A549 (cell line): ENCODE results near the gene SHISAL1.
A peak's percentile ranks its signal among the peaks of the same experiment; 100 is the strongest.

Source experiments
- CHD4 ChIP-seq: fragments of 200-600 bp; sonication (generic); IDR thresholded peaks from 2 replicates; pipeline ENCODE4 v1.6.1; 2016; ENCODE audit warnings: antibody characterized with exemption, mild to moderate bottlenecking, borderline replicate concordance
- EP300 ChIP-seq, 2 experiments: fragments of >200 bp; sonication (Bioruptor Twin); formaldehyde crosslinking; IDR thresholded peaks; 2 replicates in 1 of 2; 3 replicates in 1 of 2; pipeline ENCODE4 v1.6.1; 2016 to 2017
- MAFK ChIP-seq: fragments of 450-650 bp; IDR thresholded peaks from 2 replicates; pipeline ENCODE4 v1.6.1; 2014; ENCODE audit not compliant: partially characterized antibody
- POLR2A ChIP-seq: IDR thresholded peaks from 2 replicates; pipeline ENCODE4 v1.6.1; 2012; ENCODE audit warnings: mild to moderate bottlenecking, low read length
- SREBF2 ChIP-seq: fragments of 450-650 bp; IDR thresholded peaks from 2 replicates; pipeline ENCODE4 v1.6.1; 2014; ENCODE audit warnings: mild to moderate bottlenecking, moderate library complexity
- TF ChIP-seq, protein P1 (sequence below): fragments of >200 bp; sonication (Bioruptor Twin); formaldehyde crosslinking; IDR thresholded peaks from 3 replicates; pipeline ENCODE4 v1.5.1; 2016

DNA sequence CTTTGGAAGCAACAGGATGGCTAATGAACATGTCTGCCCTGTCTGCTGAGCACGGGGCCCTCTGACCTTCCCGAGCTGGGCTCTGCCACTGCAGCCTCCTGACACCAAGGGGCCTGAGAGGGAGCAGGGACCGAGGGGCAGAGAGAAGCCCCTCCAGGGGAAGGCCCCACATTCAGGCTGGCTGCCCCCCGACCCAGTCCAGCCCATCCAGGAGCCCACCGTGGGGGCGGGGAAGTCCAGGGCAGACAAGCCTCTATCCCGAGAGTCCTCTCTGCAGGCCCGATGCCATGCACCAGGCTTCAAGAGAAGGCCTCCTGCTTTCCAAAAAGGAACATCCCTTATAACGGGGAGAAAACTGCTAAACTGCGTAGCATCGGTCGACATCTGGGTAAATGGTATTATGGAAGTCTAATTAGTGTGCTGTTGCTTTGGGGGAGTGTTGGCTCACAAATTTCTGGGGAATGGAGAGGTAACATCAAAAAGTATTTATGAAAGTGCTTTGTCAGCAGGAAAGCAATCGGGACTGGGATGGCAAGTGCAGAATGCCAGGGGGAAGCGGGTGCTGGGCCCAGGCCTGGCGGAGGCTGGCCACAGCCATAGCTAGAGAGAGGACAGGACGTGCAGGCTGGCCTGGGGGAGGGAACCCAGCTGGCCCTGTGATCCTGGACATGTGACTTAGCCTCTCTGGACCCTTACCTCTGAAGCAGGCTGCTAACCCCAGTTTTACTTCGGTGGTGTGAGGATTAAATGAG lies 5.3 kb upstream of the SHISAL1 start:
- no peak for TF ChIP-seq EP300 (IDR thresholded peaks at IDR 0.05)
- TF ChIP-seq, protein P1, sequence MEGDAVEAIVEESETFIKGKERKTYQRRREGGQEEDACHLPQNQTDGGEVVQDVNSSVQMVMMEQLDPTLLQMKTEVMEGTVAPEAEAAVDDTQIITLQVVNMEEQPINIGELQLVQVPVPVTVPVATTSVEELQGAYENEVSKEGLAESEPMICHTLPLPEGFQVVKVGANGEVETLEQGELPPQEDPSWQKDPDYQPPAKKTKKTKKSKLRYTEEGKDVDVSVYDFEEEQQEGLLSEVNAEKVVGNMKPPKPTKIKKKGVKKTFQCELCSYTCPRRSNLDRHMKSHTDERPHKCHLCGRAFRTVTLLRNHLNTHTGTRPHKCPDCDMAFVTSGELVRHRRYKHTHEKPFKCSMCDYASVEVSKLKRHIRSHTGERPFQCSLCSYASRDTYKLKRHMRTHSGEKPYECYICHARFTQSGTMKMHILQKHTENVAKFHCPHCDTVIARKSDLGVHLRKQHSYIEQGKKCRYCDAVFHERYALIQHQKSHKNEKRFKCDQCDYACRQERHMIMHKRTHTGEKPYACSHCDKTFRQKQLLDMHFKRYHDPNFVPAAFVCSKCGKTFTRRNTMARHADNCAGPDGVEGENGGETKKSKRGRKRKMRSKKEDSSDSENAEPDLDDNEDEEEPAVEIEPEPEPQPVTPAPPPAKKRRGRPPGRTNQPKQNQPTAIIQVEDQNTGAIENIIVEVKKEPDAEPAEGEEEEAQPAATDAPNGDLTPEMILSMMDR = no peak
- peak; percentile 85 for TF ChIP-seq MAFK
- TF ChIP-seq CHD4 = no peak
- TF ChIP-seq SREBF2 = no peak
- TF ChIP-seq POLR2A = no peak
